Ascending aorta (tissue), 2 donors: ENCODE data around the gene SLC34A3. TPM values are rescaled to one million over a fixed set of nuclear protein-coding genes. Genes with fewer than 3 reads are reported as not detected.
A peak's percentile ranks its signal among the peaks of the same experiment; 100 is the strongest.

Experiments used
- DNase-seq, 2 donors: peaks; one replicate each; pipeline ENCODE4 v3.0.0-alpha.2; 2019; ENCODE audit warnings: low spot score in 2 of 2
- H3K27ac ChIP-seq, 2 donors: fragments of 200-600 bp; sonication (generic); one replicate each; pipeline ENCODE4 v1.5.1; 2016 to 2017; ENCODE audit warnings: mild to moderate bottlenecking in 1 of 2
- H3K27me3 ChIP-seq: fragments of 200-600 bp; sonication (generic); one replicate; pipeline ENCODE4 v1.5.1; 2017
- H3K36me3 ChIP-seq, 2 donors: fragments of 200-600 bp; sonication (generic); one replicate each; pipeline ENCODE4 v1.5.1; 2016
- H3K4me1 ChIP-seq, 2 donors: fragments of 200-600 bp; sonication (generic); one replicate each; pipeline ENCODE4 v1.5.1; 2016 to 2017; ENCODE audit warnings: mild to moderate bottlenecking in 1 of 2
- H3K4me3 ChIP-seq, 2 donors: fragments of 200-600 bp; sonication (generic); one replicate each; pipeline ENCODE4 v1.5.1; 2016 to 2017; ENCODE audit warnings: mild to moderate bottlenecking in 1 of 2
- H3K9me3 ChIP-seq, 2 donors: fragments of 200-600 bp; sonication (generic); one replicate each; pipeline ENCODE4 v1.5.1; 2016
- intact Hi-C: fragments of 100-400 bp; cut with DNase I; formaldehyde crosslinking; loops from one replicate; pipeline ENCODE4 v1.15.1; 2023
- total RNA-seq: library from RNA; depleted of rRNA; stranded (reverse); fragments of >200 nt; gene quantifications from one replicate; pipeline ENCODE4 v1.1.0, GENCODE V29; 2016
- TF ChIP-seq, protein P1 (sequence below), 3 experiments: fragments of 200-600 bp in 2 of 3; fragments of 450-650 bp in 1 of 3; sonication (generic) in 2 of 3; IDR thresholded peaks; one replicate each; pipeline ENCODE4 v1.5.1; 2016 to 2019; ENCODE audit warnings: antibody characterized with exemption in 3 of 3, mild to moderate bottlenecking in 1 of 3, moderate library complexity in 1 of 3

The SLC34A3 gene
- total RNA-seq, 1 donor from 2014 or later, result not detected

DNA sequence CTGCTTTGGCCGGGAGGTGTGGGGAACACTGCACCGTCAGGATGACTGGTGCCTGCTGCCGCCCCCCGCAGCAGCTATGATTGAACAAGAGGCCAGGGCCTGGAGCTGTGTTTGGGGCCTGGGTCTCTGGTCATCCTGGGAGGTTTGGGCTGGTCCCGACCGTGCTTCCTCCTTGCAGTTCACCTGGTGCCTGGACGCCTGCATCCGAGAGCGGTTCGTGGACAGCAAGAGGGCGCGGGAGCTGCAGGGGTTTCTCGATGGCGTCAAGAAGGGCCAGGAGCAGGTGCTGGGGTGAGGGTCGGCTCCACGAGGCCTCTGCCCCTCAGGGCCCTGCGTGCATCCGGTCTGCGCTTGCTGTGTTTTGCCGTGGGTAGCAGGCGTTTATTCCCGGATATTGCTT, 33.4 kb downstream of the SLC34A3 start:
- Histone ChIP-seq H3K27me3 (no peaks in the 10 kb centered on the region), H3K4me3 (no peak overlapping the region), H3K9me3 (no peaks in the 10 kb centered on the region), H3K4me1 (peaks cover 7 to 8% of the 10 kb centered on the region in 2 donors), H3K27ac (no peak overlapping the region), H3K36me3 (peaks cover 29 to 53% of the 10 kb centered on the region in 2 donors)
- no peak for DNase-seq
- intact Hi-C loops, result no loop called here
- TF ChIP-seq, protein P1, sequence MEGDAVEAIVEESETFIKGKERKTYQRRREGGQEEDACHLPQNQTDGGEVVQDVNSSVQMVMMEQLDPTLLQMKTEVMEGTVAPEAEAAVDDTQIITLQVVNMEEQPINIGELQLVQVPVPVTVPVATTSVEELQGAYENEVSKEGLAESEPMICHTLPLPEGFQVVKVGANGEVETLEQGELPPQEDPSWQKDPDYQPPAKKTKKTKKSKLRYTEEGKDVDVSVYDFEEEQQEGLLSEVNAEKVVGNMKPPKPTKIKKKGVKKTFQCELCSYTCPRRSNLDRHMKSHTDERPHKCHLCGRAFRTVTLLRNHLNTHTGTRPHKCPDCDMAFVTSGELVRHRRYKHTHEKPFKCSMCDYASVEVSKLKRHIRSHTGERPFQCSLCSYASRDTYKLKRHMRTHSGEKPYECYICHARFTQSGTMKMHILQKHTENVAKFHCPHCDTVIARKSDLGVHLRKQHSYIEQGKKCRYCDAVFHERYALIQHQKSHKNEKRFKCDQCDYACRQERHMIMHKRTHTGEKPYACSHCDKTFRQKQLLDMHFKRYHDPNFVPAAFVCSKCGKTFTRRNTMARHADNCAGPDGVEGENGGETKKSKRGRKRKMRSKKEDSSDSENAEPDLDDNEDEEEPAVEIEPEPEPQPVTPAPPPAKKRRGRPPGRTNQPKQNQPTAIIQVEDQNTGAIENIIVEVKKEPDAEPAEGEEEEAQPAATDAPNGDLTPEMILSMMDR (IDR thresholded peaks at IDR 0.05), result no peak

DNA sequence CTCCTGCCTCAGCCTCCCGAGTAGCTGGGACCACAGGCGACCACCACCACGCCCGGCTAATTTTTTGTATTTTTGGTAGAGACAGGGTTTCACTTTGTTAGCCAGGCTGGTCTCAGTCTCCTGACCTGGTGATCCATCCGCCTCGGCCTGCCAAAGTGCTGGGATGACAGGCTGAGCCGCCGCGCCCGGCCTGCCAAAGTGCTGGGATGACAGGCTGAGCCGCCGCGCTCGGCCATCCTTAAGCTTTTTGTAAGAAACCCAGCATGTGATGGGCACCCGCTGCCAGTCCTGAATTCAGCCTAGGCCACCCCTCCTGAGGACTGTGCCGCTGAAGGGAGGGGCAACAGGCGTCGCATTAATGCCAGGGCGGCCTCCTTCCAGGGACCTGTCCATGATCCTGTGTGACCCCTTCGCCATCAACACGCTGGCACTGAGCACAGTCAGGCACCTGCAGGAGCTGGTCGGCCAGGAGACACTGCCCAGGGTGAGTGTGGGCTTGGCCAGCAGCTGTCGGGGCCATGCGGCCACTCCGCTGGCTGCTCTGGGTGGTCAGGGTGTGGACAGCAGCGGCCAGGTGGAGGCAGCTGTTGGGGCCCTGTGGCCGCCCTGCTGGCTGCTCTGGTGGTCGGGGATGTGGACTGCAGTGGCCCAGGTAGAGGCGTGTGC, 34.9 kb downstream of the SLC34A3 start:
- H3K36me3 ChIP-seq, result peaks cover 27 to 50% of the 10 kb centered on the region in 2 donors
- TF ChIP-seq, protein P1 (IDR thresholded peaks at IDR 0.05), result no peak
- no peaks in the 10 kb centered on the region for H3K27me3 ChIP-seq
- peaks cover 10 to 15% of the 10 kb centered on the region in 2 donors for H3K4me1 ChIP-seq
- no peak overlapping the region for H3K4me3 ChIP-seq
- H3K27ac ChIP-seq, result no peak overlapping the region
- DNase-seq, result no peak
- intact Hi-C loops, result no loop called here
- H3K9me3 ChIP-seq, result no peaks in the 10 kb centered on the region

DNA sequence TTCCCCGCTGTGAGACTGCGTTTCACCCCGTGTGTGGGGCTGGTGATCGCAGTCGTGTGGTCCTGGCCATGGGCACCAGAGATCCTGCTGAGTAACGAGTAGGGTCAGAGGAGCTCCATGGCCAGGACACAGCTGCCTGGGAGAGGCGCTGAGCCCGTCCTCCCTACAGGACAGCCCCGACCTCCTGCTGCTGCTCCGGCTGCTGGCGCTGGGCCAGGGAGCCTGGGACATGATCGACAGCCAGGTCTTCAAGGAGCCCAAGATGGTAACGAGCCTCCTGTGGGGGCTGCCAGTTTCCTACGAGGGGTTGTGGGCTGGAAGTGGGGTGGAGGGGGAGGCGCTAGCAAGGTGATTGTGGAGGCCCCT, 35.4 kb downstream of the SLC34A3 start:
- intact Hi-C loops, result no loop called here
- TF ChIP-seq, protein P1 (IDR thresholded peaks at IDR 0.05), result no peak
- Histone ChIP-seq H3K27me3 (no peaks in the 10 kb centered on the region), H3K9me3 (no peaks in the 10 kb centered on the region), H3K27ac (no peak overlapping the region), H3K4me3 (no peak overlapping the region), H3K4me1 (peaks cover 10 to 16% of the 10 kb centered on the region in 2 donors), H3K36me3 (peaks cover 27 to 55% of the 10 kb centered on the region in 2 donors)
- DNase-seq, result no peak

DNA sequence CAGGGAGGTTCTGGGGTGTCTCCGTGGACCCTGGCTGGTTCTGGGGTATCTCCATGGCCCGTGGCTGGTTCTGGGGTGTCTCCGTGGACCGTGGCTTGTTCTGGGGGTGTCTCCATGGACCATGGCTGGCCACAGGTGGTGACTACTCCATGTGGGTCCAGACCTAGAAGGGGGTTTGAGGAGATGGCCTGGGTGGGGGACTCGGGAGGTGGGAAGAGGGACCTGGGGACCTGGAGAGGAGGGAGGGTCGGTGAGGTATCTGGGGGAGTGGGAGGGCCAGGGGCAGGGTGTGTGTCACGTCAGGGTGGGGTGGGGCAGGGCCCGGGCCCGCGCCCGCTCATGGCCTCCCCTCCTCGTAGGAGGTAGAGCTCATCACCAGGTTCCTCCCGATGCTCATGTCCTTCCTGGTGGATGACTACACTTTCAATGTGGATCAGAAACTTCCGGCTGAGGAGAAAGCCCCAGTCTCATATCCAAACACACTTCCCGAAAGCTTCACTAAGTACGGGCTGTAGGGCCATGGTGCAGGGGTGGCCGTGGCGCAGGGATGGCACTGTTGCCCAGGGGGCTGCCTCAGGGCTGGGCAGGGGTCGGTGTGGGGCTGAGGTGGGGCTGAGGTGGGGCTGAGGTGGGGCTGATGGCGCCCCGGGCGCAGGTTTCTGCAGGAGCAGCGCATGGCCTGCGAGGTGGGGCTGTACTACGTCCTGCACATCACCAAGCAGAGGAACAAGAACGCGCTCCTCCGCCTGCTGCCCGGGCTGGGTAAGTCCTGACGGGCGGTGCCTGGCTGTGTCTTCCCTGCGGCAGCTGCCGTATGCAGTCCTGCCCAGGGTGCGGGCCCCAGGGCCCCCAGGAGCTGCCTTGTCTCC, 36.1 kb downstream of the SLC34A3 start:
- no peak for DNase-seq
- Histone ChIP-seq H3K9me3 (no peaks in the 10 kb centered on the region), H3K27ac (peak overlapping the region in 1 of 2 donors; percentile 18), H3K27me3 (no peaks in the 10 kb centered on the region), H3K4me1 (peaks cover 10 to 20% of the 10 kb centered on the region in 2 donors), H3K4me3 (no peak overlapping the region), H3K36me3 (peaks cover 27 to 57% of the 10 kb centered on the region in 2 donors)
- TF ChIP-seq, protein P1 (IDR thresholded peaks at IDR 0.05), result no peak
- intact Hi-C loops, result no loop called here

DNA sequence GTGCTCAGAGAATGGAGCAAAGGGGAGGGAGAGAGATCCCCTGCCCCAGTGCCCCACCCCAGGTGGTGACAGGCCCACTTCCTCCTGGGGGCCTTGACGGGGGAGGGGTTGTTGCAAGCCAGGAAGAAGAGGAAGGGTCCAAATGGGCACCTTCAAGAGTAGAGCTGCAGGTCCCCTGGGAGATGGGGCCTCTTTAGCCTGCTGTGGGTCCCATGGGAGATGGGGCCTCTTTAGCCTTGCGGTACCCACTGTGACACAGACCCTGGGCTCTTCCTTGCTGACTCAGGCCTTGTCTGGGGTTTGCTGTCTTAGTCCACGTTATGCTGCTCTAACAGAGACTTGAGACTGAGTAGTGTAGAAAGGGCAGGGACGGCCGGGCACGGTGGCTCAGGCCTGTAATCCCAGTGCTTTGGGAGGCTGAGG, 37.2 kb downstream of the SLC34A3 start:
- intact Hi-C loops, result loop anchor here (2.0 kb wide), 1 partner anchor 67 kb away; the partner anchor contains the start of gene TPRN
- Histone ChIP-seq H3K4me3 (no peak overlapping the region), H3K27ac (peak overlapping the region in 1 of 2 donors; percentile 83), H3K27me3 (no peaks in the 10 kb centered on the region), H3K36me3 (peaks cover 37 to 66% of the 10 kb centered on the region in 2 donors), H3K9me3 (no peaks in the 10 kb centered on the region), H3K4me1 (peaks cover 10 to 23% of the 10 kb centered on the region in 2 donors)
- TF ChIP-seq, protein P1 (IDR thresholded peaks at IDR 0.05), result no peak
- no peak for DNase-seq
